ELR (cell line): ENCODE results near the gene SYNJ1.
"Not testable (repeated sequence)": the region's sequence is repeated elsewhere in the genome, so short reads cannot be mapped to it uniquely, and the experiment has no call there.

Experiments
- DNase-seq: peaks from one replicate; pipeline ENCODE4 v3.0.0-alpha.2; 2015; ENCODE audit warnings: low read depth

The SYNJ1 gene

DNA sequence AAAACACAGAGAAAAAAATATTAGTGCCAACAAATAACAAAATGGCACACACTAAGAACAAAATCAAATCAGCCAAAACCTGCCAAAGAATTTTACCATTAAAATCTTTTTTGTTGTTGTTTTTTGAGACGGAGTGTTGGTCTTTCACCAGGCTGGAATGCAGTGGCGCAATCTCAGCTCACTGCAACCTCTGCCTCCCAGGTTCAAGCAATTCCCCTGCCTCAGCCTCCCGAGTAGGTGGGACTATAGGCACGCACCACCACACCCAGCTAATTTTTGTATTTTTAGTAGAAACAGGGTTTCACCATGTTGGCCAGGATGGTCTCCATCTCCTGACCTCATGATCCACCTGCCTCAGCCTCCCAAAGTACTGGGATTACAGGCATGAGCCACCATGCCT is 8.3 kb upstream of the SYNJ1 start:
- not testable (repeated sequence) for DNase-seq

DNA sequence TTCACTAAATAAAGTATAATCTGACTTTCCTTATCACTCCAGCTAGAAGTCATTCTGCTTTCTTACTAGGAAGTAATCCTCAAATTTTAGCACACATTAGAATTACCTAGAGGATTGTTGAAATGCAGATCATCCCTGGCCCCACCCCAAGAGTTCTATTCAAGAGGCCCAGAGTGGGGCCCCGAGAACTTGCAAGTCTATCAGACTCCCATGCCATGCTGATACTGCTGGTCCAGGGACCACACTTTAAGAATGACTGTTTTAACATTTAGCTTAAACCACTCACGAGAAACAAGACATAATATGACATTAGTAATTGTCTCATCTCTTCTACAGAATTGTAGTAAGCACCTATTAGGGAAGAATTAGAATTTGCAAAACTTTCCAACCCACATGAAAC is 7.7 kb upstream of the SYNJ1 start:
- DNase-seq: no peak

DNA sequence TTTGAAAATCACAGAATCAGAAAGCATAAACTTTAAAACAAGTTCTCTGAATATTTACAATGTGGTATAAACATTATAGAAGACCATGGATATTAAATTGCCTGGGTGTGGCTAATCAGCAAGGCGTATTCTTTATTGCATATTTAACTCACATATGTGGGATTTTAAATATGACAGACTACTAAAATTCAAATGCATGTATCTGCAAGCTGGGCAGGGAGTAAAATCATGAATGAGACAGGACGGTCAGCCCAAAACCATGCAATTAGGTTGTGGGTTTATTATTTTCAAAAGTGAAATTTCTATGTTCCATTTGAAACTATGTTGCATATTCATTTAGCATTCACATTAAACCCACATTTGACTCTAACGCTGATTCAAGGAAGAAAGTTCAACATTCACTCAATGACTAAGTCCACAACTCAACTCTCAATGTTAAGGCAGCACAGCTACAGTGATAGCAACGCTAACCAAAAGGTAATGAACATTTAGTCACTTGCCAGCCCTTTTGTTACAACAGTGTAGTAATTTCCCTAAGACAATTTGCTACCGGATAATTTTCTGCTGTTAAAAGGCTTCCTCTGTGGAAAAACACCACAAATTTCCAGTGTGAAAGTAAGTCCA is 6.3 kb upstream of the SYNJ1 start:
- DNase-seq: no peak

DNA sequence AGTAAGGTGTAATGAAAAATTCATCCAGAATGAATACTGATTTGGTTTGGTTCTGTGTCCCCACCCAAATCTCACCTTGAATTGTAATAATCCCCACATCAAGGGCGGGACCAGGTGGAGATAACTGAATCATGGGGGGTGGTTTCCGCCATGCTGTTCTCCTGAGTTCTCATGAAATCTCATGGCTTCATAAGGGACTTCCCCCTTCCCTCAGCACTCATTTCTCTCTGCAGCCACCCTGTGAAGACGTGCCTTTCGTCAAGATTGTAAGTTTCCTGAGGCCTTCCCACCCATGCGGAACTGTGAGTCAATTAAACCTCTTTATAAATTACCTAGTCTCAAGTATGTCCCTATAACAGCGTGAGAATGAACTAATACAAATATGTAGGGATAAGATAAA is 5.5 kb upstream of the SYNJ1 start:
- DNase-seq: no peak

DNA sequence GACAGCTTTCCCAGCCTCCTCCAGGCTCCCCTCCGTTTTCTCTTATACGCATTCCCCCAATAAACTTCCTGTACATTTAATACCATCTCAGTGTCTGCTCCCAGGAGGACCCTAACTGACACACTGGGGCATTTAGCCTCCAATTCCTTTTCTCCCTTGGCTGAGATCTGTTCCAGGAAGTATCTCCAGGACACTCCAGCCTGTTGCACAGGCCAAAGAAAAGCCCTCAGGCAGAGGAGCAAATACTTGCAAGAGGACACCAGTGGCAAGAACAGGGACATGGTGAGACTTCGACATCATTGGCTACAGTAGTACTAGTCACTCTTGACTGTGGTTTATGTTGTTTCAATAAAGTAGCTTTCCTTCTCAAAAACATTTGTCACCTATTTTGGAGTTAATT is 4.7 kb upstream of the SYNJ1 start:
- no peak for DNase-seq

DNA sequence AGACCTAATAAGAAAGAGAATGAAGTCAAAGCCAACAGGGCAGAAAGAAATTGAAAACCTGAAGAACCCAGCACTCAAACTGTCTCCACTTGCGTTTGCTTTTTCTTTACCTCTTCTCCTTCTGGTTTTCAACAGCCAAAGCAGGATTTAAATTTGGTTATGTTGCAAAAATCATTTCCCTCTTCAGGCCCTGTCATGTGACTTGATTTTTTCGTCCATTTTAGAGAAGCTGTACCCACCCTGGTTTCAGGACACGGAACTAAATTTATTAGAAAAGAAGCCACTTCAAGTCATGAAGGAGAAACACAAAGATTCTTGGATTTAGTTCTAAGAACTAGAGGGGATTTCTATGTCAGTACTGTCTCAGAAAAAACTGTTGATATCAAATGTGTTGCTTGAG is 1.0 kb upstream of the SYNJ1 start:
- no peak for DNase-seq

DNA sequence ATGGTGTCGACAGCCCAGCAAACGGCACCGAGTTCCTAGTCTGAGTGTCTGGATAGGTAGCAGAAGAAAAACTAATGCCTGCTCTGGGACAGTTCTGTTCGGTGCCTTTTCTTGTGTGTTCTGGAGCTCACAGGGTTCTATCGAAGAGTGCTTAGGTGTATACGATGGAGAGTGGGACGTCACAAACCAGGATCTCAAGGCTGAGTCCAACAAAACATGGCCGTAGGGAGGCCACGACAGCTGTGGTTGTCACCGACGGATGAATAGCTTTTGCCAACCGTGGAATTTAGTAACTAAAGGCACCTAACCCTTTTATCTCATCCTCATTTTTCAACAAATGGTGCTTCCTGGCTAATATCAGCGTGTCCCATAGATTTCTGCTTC is 635 bp upstream of the SYNJ1 start:
- no peak for DNase-seq

DNA sequence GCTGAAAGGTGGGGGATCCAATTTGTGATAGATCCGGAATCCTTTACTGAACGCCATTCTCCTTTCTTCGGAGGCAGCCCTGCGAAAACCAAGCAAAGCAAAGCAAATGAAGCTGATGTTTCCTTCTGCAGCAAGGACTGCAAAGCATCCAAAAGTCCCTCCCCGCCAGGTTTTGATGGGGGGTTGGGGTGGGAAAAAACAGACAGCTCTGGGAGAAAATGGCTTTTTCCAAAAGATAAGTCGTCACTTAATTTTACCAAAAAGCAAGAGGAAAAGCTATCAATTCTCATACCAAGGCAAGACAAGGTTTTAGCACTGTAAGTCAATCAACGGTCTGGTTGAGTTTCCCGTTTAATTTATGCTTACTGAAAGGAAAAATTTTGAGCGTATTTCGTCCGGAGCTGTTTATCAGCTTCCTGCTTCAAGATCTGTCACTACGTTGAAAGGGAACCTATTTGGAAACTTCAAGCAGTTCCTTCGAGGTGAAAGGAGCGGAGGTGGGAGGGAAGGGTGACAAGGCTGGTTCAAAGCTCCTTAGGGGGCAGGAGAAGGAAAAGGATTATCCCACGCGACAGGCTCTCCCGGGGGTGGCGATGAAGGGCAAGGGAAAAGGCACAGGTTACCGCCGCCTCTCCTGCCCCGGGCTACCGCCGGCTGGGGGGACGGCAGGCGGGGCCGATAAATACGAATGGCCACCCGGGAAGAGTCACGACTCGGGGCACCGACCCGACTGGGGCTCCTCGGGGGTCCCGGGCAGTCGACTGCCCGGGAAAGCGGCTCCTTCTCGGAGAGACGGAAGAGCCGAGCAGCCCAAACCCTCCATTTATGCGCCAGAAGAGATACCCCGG is 750 bp downstream of the SYNJ1 start:
- peak; percentile 45 for DNase-seq

DNA sequence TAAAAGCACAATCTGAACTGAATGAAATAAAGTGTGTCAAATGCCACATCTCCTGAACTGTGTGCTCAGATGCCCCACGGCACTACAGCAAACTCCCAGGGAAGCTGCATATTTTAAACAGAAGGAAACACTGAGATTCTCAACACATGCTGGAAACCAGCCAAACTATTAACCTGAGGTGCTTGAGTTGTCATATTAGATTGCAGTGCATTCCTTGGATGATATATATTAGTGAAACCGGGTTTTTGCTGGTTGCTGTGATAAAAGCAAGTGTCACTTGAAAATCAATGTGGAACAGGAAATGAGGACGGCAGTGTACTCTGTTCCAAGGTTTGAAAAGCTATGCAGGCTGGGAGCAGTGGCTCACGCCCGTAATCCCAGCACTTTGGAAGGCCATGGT is 8.7 kb downstream of the SYNJ1 start:
- DNase-seq: no peak

DNA sequence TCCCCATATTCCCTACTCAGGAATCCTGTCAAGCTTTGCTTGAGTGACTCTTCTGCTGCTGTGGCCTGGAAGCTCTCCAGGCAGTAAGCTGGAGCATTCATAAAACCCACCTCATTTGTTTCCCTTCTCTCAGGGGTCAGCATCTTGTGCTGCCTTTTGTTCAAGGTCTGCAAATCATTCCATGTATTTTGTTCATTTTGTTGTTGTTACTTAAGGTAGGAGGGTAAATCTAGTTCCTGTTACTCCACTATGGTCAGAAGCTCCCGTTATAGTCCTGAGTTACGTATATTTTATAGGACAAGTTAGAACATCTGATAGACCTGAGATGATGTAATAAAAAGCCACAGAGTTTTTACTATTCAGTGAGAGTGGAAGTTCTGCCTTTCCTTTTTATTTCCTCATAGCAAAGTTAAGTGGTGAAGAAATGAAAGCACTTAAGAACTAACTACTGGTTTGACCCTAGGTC is 9.9 kb downstream of the SYNJ1 start:
- DNase-seq: no peak

DNA sequence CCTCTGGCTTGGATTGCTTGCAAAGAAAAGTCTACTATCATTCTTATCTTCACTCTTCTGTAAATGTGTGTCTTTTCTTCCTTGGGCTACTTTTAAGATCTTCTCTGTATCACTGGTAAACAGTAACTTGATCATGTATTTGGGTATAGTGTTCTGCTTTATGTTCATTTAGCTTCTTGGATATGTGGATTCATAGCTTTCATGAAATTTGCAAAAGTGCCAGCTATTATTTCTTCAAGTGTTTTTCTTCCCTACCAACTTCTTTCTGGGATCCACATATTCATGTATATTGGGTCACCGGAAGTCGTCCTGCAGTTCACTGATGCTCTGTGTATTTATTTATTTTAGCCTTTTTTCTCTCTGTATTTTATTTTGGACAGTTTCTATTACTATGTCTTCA is 11.3 kb downstream of the SYNJ1 start:
- no peak for DNase-seq

DNA sequence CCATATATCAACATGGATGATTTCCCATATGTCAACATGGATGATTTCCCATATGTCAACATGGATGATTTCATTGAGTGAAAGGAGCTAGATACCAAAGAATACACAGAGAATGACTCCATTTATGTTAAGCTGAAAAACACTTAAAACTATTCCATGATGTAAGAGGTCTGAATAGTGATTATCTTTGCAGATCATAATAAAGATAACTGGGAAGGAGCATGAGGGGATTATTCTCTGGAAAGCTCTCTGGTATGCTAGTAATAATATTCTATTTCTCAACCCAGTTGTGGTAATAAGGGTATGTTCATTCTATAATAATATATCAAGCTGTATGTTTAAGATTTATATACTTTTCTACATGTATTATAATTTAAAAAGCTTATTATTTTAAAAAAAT is 14.1 kb downstream of the SYNJ1 start:
- DNase-seq: no peak

DNA sequence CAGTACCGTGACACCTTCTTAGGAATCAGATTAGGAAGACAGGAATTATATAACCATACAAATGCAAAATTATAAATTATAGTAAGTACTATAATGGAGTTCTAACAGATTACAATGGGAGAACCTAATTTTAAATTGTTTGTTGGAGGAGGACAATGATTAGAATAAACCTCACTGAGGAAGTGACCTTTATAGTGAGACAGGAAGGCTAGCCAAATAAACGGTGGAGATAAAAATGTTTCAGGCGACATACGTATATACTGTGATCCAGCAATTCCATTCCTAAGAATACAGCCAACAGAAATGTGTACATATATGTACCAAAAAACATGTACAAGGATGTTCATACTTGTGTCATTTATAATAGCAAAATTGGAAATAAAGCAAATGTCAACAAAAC is 15.2 kb downstream of the SYNJ1 start:
- DNase-seq: no peak

DNA sequence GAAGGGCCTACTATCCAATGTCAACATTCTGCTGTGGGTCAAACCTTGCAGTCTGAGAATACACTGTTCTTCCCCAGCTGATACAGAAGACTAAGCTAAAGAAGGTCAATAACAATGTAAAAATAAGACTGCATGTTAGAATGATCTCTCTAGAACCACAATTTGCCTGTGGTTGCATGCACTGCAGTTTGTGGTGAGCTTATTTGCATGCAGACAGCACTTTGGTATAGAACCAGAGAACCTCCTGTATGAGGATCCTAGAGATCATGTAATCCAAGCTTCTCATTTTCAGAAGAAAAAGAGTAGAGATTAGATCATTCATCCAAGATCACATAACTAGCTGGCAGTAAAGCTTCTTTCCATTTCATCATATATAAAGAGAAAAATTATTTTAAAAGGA is 15.8 kb downstream of the SYNJ1 start:
- DNase-seq: no peak

DNA sequence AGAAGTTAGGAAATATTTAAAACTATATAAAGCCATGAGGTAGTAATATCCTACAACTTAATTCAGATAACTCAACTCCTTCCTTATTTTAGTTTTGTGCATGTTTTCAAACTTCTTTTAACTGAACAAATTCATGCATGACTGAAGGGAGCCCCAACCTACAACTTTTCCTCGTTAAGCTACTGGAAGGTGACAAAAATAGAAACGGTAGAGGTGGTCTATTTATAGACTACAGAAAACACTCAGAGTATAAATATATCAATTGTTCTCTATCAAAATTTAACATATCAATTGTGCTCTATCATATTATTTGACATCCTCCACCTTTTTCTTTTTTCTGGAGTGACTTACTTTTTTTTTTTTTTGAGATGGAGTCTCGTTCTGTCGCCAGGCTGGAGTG is 16.8 kb downstream of the SYNJ1 start:
- DNase-seq: no peak

DNA sequence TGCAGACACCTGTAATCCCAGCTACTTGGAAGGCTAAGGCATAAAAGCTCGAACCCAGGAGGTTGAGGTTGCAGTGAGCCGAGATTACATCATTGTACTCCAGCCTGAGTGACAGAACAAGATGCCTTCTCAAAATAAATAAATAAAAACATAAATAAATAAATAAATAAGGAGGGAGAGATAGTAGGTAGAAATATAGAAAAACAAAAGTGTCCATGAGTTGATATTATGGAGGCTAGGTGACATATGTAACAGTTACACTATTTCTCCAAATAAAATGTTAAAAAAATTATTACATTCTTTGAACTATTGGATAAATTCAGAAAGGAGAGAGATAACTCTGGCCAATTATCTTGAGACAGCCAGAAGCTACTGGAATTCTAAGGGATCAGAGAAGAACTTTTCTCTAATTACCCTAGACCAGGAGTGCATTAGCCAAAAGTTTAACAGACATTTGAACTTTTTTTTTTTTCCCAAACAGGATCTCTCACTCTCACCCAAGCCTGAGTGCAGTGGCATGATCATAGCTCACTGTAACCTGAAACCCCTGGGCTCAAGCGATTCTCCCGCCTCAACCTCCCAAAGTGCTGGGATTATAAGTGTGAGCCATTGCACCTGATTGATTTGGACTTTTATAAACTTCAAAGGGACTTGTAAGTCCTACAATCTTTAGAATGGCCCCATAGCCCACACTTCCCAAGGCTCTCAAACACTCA is 17.6 kb downstream of the SYNJ1 start:
- no peak for DNase-seq

DNA sequence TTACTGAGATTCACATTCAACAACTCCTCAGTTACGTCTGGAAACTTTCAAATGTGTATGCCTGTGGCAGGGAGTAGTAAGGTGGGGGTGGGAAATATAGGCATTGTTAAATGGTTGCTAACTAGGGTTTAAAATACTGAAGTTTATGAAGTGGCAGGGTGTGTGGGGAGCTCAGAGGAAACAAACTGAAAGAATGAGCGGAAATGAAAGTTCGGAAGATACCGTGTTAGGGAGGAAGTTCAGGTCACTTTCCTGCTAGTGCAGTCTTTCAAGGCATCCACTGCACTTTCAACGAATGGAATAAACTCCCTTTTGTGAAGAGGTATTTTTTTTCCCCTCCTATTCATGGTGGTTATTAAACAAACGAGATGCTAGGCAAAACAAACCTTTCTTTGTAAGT is 19.7 kb downstream of the SYNJ1 start:
- no peak for DNase-seq

DNA sequence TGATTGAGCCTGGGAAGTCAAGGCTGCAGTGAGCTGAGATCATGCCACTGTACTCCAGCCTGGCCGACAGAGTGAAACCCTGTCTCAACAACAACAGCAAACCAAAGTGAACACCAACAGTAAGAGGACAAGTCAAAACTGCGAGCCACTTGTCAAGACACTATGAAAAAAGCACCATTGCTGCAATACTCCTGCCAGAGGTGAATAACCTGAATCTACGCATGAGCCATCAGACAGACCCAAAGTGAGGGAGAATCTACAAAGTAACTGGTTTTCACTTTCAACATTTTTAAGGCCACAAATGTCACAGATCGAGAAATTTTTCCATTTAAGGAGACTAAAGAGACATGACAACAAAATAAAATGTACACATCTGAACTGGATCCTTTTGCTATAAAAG is 21.9 kb downstream of the SYNJ1 start:
- no peak for DNase-seq

DNA sequence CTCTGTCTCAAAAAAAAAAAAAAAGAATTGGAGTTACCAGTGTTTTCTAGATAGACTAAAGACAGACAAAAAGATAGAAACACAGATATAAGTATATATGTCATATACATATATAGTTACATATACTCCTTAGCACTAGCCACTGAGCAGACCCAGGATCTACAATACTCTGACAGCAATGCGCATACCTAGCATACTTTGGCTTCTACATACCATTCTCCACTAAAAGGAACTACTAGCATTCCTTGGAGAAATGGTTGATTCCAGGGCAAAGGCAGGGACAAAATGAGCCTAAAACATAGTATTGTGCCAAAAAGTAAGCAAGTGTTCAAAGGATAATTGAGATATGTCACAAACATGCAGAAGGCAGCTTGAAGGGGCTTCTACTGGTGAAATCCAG is 22.7 kb downstream of the SYNJ1 start:
- no peak for DNase-seq

DNA sequence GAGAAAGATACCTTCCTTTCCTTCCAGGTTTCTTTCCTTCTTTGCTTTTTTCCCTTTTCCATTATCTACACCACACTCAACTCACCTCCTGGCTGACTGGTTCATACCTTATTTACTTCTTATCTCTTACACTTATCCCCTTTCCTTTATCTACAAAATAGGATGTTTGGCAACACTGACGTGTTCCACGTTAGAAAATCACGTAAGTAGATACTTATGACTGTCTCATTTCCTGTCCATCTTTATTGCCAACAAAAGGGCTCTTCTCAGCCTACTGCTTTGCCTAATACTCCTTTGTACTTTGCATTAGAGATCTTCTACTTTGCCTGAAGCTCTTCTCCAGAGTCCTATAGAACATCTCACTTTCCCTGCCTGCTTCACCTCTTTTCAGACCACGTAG is 25.1 kb downstream of the SYNJ1 start:
- DNase-seq: peak; percentile 65

DNA sequence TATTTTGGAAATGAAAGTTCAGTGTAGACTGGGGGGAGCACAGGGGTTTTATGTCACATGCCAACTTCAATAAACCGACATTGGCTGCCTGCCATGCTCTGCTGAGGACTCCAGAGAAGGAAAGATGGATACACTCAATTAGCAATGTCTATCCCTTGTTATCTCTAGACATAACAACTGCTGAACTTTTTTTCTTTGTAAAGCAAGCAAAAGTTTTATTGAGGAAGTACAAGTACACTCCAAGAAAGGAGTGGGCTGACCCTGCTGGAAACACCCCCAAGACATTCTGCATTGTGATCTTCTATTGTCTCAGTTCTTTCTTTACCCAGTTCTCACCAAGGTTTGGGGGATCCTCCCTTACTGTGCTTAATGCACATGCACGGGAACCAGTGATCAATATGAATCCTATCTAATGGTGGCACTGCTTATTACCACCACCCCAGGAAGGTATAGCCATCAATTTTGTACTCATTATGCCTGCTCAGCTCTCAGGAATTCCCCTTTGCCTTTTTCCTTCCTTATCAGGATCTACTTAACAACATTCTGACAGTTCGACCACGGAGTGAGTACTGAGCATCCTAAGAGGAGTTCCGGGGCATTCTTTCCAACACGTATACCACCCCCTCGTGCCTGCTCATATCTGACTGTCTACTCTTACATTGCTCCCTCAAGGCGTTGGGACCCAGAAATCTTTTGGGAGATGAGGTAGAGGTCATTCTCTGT is 28.7 kb downstream of the SYNJ1 start:
- no peak for DNase-seq

DNA sequence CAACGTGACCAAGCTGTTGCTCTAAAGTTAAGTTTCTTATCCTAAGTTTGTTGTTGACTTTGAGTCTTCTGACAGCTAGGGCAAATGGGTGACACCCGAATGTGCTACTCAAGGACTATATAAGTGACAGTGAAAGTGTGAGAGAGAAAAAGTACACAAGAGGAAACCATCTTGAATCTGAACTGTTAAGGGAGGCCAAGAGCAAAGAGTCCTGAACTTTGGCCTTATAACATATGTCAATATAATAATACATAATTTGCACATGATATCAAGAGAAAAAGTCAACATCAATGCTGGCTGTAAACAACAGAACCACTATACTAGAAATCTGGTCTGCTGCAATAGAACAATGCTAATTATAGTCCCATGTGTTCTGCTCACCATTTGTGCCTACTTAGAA is 29.5 kb downstream of the SYNJ1 start:
- no peak for DNase-seq

DNA sequence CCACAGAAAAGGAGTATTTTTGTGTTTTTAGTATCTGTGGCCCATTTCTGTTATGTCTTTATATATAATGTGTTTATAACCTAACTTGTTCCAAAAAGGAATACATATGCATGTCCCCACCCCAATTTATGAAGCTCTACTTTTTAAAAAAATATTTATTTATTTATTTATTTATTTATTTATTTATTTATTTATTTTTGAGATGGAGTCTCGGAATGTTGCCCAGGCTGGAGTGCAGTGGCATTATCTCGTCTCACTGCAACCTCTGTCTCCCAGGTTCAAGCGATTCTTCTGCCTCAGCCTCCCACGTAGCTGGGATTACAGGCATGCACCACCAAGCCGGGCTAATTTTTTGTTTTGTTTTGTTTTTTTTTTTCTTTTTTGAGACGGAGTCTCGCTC is 32.3 kb downstream of the SYNJ1 start:
- DNase-seq: not testable (repeated sequence)
